T-helper 1 cell treated with Interleukin-12 subunit alpha and Interleukin-12 subunit beta and Interleukin-4 antibody, amounts not matched to agents 30 μg/mL and 1 μg/mL, for 36 hours (primary cell): ENCODE data around the gene YBX3.
A peak's percentile ranks its signal among the peaks of the same experiment; 100 is the strongest.

Source experiments
- H3K27ac Mint-ChIP-seq: one replicate; pipeline ENCODE4 v1.8.0; 2021; ENCODE audit warnings: mild to moderate bottlenecking, mixed read lengths
- H3K27me3 Mint-ChIP-seq: one replicate; pipeline ENCODE4 v1.8.0; 2021; ENCODE audit warnings: low read depth, mixed read lengths
- H3K36me3 Mint-ChIP-seq: one replicate; pipeline ENCODE4 v1.8.0; 2021; ENCODE audit warnings: low read depth, mixed read lengths
- H3K4me1 Mint-ChIP-seq: one replicate; pipeline ENCODE4 v1.8.0; 2021; ENCODE audit warnings: low read depth, mixed read lengths
- H3K4me3 Mint-ChIP-seq: one replicate; pipeline ENCODE4 v1.8.0; 2021; ENCODE audit warnings: mild to moderate bottlenecking, moderate library complexity, mixed read lengths
- H3K9me3 Mint-ChIP-seq: one replicate; pipeline ENCODE4 v1.8.0; 2021; ENCODE audit warnings: mixed read lengths

The YBX3 gene

GRCh38 chr12:10735428-10735827, 12.3 kb upstream of the YBX3 start:
- Mint-ChIP-seq H3K4me3 (no peak overlapping the region), H3K27me3 (peaks cover 45% of the 10 kb centered on the region), H3K9me3 (no peaks in the 10 kb centered on the region), H3K36me3 (no peaks in the 10 kb centered on the region), H3K27ac (no peak overlapping the region), H3K4me1 (peaks cover 6% of the 10 kb centered on the region)

- H3K27me3 Mint-ChIP-seq, result peaks cover 61% of the 10 kb centered on the region
- no peaks in the 10 kb centered on the region for H3K4me1 Mint-ChIP-seq
- no peak overlapping the region for H3K4me3 Mint-ChIP-seq
- H3K36me3 Mint-ChIP-seq, result no peaks in the 10 kb centered on the region
- H3K27ac Mint-ChIP-seq, result no peak overlapping the region
- no peaks in the 10 kb centered on the region for H3K9me3 Mint-ChIP-seq
Observed at GRCh38 chr12:10732549-10732948, 9.4 kb upstream of the YBX3 start.

- H3K36me3 Mint-ChIP-seq, result no peaks in the 10 kb centered on the region
Observed at GRCh38 chr12:10732066-10732465, 8.9 kb upstream of the YBX3 start.

GRCh38 chr12:10730559-10730958, 7.4 kb upstream of the YBX3 start:
- H3K27ac Mint-ChIP-seq, result no peak overlapping the region
- peaks cover 75% of the 10 kb centered on the region for H3K27me3 Mint-ChIP-seq
- no peaks in the 10 kb centered on the region for H3K9me3 Mint-ChIP-seq
- no peak overlapping the region for H3K4me3 Mint-ChIP-seq
- H3K36me3 Mint-ChIP-seq, result no peaks in the 10 kb centered on the region
- H3K4me1 Mint-ChIP-seq, result no peaks in the 10 kb centered on the region

More at GRCh38 chr12:10732066-10732465, 8.9 kb upstream of the YBX3 start:
- no peak overlapping the region for H3K4me3 Mint-ChIP-seq
- peaks cover 61% of the 10 kb centered on the region for H3K27me3 Mint-ChIP-seq
- no peaks in the 10 kb centered on the region for H3K9me3 Mint-ChIP-seq
- no peak overlapping the region for H3K27ac Mint-ChIP-seq
- no peaks in the 10 kb centered on the region for H3K4me1 Mint-ChIP-seq

- Mint-ChIP-seq H3K36me3 (no peaks in the 10 kb centered on the region), H3K4me1 (peaks cover 9% of the 10 kb centered on the region), H3K4me3 (no peak overlapping the region), H3K27ac (no peak overlapping the region), H3K9me3 (no peaks in the 10 kb centered on the region), H3K27me3 (peaks cover 82% of the 10 kb centered on the region)
Observed at GRCh38 chr12:10728091-10728490, 5.0 kb upstream of the YBX3 start.

GRCh38 chr12:10726945-10727344, 3.8 kb upstream of the YBX3 start:
- no peaks in the 10 kb centered on the region for H3K9me3 Mint-ChIP-seq
- no peak overlapping the region for H3K27ac Mint-ChIP-seq
- peaks cover 73% of the 10 kb centered on the region for H3K27me3 Mint-ChIP-seq
- H3K4me3 Mint-ChIP-seq, result no peak overlapping the region
- peaks cover 4% of the 10 kb centered on the region for H3K36me3 Mint-ChIP-seq
- peaks cover 13% of the 10 kb centered on the region for H3K4me1 Mint-ChIP-seq

- Mint-ChIP-seq H3K9me3 (no peaks in the 10 kb centered on the region), H3K36me3 (peaks cover 7% of the 10 kb centered on the region), H3K4me3 (no peak overlapping the region), H3K4me1 (peaks cover 23% of the 10 kb centered on the region), H3K27me3 (peaks cover 58% of the 10 kb centered on the region), H3K27ac (no peak overlapping the region)
Observed at GRCh38 chr12:10725003-10725402, 1.9 kb upstream of the YBX3 start.

GRCh38 chr12:10722502-10722904, 620 bp downstream of the YBX3 start:
- Mint-ChIP-seq H3K27ac (peak overlapping the region; percentile 92), H3K4me3 (peak overlapping the region; percentile 94), H3K9me3 (no peaks in the 10 kb centered on the region), H3K27me3 (peaks cover 40% of the 10 kb centered on the region), H3K4me1 (peaks cover 28% of the 10 kb centered on the region), H3K36me3 (peaks cover 9% of the 10 kb centered on the region)

- Mint-ChIP-seq H3K36me3 (peaks cover 9% of the 10 kb centered on the region), H3K27ac (peak overlapping the region; percentile 92), H3K9me3 (no peaks in the 10 kb centered on the region), H3K4me1 (peaks cover 28% of the 10 kb centered on the region), H3K4me3 (peak overlapping the region; percentile 94), H3K27me3 (peaks cover 34% of the 10 kb centered on the region)
Observed at GRCh38 chr12:10721651-10722501, 1.2 kb downstream of the YBX3 start.

- Mint-ChIP-seq H3K27ac (peak overlapping the region; percentile 43), H3K4me3 (peak overlapping the region; percentile 94), H3K36me3 (peaks cover 9% of the 10 kb centered on the region), H3K27me3 (peaks cover 27% of the 10 kb centered on the region), H3K9me3 (no peaks in the 10 kb centered on the region), H3K4me1 (peaks cover 31% of the 10 kb centered on the region)
Observed at GRCh38 chr12:10720974-10721650, 2.0 kb downstream of the YBX3 start.

- Mint-ChIP-seq H3K27me3 (peaks cover 11% of the 10 kb centered on the region), H3K4me1 (peaks cover 36% of the 10 kb centered on the region), H3K4me3 (no peak overlapping the region), H3K36me3 (peaks cover 17% of the 10 kb centered on the region), H3K9me3 (no peaks in the 10 kb centered on the region), H3K27ac (no peak overlapping the region)
Observed at GRCh38 chr12:10719482-10719881, 3.6 kb downstream of the YBX3 start.

- H3K4me1 Mint-ChIP-seq, result peaks cover 28% of the 10 kb centered on the region
- no peak overlapping the region for H3K4me3 Mint-ChIP-seq
- H3K9me3 Mint-ChIP-seq, result no peaks in the 10 kb centered on the region
- peaks cover 18% of the 10 kb centered on the region for H3K36me3 Mint-ChIP-seq
- H3K27me3 Mint-ChIP-seq, result no peaks in the 10 kb centered on the region
- no peak overlapping the region for H3K27ac Mint-ChIP-seq
Observed at GRCh38 chr12:10718279-10718821, 4.8 kb downstream of the YBX3 start.

- Mint-ChIP-seq H3K27me3 (no peaks in the 10 kb centered on the region), H3K4me1 (peaks cover 28% of the 10 kb centered on the region), H3K9me3 (no peaks in the 10 kb centered on the region), H3K36me3 (peaks cover 26% of the 10 kb centered on the region), H3K27ac (no peak overlapping the region), H3K4me3 (no peak overlapping the region)
Observed at GRCh38 chr12:10717410-10717809, 5.7 kb downstream of the YBX3 start.

GRCh38 chr12:10716704-10717315, 6.3 kb downstream of the YBX3 start:
- no peak overlapping the region for H3K4me3 Mint-ChIP-seq
- H3K27ac Mint-ChIP-seq, result no peak overlapping the region
- no peaks in the 10 kb centered on the region for H3K9me3 Mint-ChIP-seq
- no peaks in the 10 kb centered on the region for H3K27me3 Mint-ChIP-seq
- peaks cover 26% of the 10 kb centered on the region for H3K36me3 Mint-ChIP-seq
- H3K4me1 Mint-ChIP-seq, result peaks cover 23% of the 10 kb centered on the region
